Breast epithelium (tissue), 3 donors: ENCODE measurements around the gene ITGB8.

Experiments used
- CTCF ChIP-seq, 3 donors: fragments of 450-650 bp; IDR thresholded peaks; one replicate each; pipeline ENCODE4 v1.5.1; 2016 to 2017; ENCODE audit warnings: antibody characterized with exemption in 3 of 3, mild to moderate bottlenecking in 3 of 3, moderate library complexity in 3 of 3
- POLR2A ChIP-seq: fragments of 450-650 bp; IDR thresholded peaks from one replicate; pipeline ENCODE4 v1.6.1; 2016; ENCODE audit warnings: antibody characterized with exemption, mild to moderate bottlenecking, moderate library complexity
- POLR2AphosphoS5 ChIP-seq, 3 donors: sonication (generic); formaldehyde crosslinking; IDR thresholded peaks; one replicate each; pipeline ENCODE4 v1.6.1; 2017; ENCODE audit warnings: antibody characterized with exemption in 3 of 3

GRCh38 chr7:20354610-20355528 is 24.2 kb downstream of the ITGB8 start:
- TF ChIP-seq POLR2A (no peak), CTCF (IDR thresholded peaks at IDR 0.05) (no peak), POLR2AphosphoS5 (IDR thresholded peaks at IDR 0.05) (no peak)
